ENCODE measurements around the gene CTNNBL1.
"Not testable (repeated sequence)": the region's sequence is repeated elsewhere in the genome, so short reads cannot be mapped to it uniquely, and the experiment has no call there.

CTNNBL1 gene

GRCh38 chr20:37829128-37829527 is 135.3 kb downstream of the CTNNBL1 start:
- DNase-seq: no peak

DNA sequence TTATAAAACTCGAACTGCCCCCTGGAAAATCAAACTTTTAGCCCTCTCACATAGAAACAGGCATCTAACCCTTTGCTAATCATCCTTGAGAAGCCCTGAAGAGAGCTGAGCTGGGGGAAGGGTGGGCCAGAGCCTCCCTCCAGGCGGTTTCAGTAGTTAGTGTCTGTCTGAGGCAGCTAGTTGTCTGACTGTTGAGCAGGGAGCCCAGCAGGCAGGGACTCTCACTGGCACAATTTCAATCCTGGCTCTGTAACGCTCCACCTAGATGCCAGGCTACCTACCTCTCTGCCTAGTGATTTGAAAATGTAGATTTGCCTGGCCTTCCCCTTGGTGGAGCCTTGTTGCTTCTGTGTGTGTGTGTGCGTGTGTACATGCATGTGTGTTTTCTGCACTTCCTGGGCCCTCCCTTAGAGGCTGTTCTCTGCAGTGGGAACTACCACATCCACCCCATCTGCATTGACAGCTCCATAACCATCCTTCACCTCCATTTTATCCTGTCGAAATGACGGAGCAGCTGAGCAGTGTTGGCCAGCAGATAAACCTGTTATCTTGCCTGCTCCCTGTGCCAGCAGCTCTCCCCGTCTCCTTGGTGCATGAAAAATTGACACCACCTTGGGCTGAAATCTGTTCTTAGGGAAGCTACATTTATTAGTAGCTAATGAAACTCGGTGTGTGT is 139.5 kb downstream of the CTNNBL1 start:
- DNase-seq: no peak

GRCh38 chr20:37836926-37837325 is 143.1 kb downstream of the CTNNBL1 start:
- no peak for DNase-seq

GRCh38 chr20:37837924-37838323 is 144.1 kb downstream of the CTNNBL1 start:
- no peak for DNase-seq

DNA sequence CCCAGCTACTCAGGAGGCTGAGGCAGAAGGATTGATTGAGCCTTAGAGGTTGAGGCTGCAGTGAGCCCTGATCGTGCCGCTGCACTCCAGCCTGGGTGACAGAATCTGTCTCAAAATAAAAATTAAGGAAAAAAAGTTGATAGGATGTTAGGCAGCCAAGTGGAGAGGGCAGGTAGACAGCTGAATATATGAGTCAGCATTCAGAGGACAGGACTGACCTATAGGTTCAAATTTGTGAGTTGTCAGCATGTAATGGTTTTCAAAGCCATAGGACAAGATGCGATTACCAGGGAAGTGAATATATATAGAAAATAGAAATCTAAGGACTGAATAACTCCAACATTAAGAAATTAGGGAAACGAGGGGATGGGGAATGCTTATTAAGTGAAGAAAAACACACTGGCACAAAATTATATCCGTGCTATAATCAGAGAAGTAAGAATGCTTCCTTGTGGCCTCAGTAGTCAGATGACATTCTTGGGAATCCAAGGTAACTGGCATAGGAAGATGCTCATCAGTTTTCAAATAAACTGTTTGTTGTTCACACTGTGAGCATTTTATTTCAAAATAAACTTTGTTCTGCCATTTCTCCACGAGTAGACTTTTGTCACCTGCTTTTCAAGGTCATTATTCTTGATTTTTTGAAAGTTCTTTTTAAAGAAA is 145.1 kb downstream of the CTNNBL1 start:
- DNase-seq: no peak

GRCh38 chr20:37839432-37839827 is 145.6 kb downstream of the CTNNBL1 start:
- no peak for DNase-seq

- DNase-seq: no peak
Observed at GRCh38 chr20:37839955-37840354, 146.1 kb downstream of the CTNNBL1 start.

- DNase-seq: no peak
Observed at GRCh38 chr20:37841389-37841788, 147.6 kb downstream of the CTNNBL1 start.

DNA sequence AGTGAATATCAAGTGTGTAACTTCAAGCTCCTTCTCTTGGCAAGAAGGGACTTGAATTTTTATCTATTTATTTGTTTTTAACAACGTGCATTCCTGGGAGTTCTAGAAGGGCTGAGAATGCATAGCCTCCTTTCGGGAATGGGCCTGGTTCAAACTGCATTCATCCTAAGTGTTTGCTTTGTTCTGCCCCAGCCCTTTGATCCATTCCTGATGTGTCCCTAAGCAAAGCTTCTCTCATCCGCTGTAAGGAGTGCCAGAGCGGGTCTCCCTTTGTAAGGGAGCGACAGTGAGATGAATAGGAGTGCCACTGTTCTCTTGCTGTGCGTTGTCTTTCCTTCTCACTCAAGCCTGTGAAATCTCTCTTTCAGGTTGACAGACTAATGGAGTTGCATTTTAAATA is 148.1 kb downstream of the CTNNBL1 start:
- DNase-seq: no peak

GRCh38 chr20:37845241-37845681 is 151.4 kb downstream of the CTNNBL1 start:
- DNase-seq: no peak

- no peak for DNase-seq
Observed at GRCh38 chr20:37845878-37846277, 152.0 kb downstream of the CTNNBL1 start.

GRCh38 chr20:37846573-37846972 is 152.7 kb downstream of the CTNNBL1 start:
- DNase-seq: no peak

GRCh38 chr20:37848706-37849105 is 154.9 kb downstream of the CTNNBL1 start:
- no peak for DNase-seq

DNA sequence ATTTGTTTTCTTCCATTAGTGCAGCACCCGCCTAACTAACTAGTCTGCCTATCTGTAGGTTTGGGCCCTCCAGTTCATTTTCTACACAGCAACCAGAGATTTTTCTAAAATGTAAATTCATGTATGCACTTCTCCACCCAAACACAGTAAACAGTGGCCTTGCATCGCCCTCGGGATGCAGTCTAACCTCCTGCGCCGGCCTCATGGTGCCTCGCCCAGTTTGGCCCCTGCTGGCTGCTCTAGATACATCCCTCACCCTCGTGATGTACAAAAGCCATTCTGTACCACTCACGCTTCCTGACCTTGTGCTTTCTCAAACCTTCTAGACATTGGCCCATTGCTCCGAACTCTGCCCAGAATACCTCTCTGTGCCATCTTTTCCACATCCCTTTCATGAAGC is 155.3 kb downstream of the CTNNBL1 start:
- DNase-seq: no peak

DNA sequence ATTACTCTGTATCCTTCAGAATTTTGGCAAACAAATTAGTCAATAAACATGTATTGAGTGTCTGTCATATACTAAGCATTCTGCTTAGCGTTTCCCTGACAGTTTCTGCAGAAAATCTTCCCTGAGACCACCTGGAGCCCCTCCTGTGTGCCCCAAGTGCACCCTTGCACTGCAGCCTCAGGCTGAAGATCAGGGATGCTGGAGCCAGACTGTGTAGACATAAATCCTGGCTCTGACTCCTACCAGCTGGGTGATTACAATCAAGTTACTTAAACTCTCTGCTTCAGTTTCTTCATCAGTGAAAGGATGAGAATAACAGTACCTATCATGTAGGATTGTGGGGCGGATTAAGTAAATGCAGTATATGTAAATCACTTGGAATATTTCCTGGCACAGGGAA is 155.7 kb downstream of the CTNNBL1 start:
- no peak for DNase-seq

DNA sequence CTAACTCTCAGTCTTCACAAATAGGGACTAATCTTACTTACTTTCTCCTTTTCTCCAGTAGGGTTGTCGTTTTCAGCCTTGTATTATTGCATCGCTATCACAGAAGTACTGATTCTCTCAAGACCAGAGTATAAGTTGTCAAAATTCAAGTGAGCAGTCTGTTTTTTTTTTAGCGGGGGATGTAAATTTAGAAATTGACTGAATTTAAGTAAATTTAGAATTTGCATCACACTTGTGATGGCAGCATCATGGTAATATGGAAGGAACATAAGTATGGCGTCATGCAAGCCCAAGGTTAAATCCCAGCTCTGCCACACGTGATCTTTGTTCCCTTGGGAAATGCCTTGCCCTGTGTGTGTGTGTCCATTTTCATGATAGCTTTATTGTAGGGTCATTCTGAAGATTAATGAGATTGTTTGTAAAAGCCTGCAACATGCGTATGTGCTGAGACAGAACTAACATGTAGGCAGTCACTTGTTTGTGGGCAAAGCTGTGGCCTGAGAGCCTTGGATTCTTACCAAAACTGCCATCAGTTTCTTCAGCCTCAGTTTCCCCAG is 156.3 kb downstream of the CTNNBL1 start:
- DNase-seq: no peak

GRCh38 chr20:37850724-37851355 is 157.0 kb downstream of the CTNNBL1 start:
- DNase-seq: no peak

- no peak for DNase-seq
Observed at GRCh38 chr20:37852666-37853065, 158.8 kb downstream of the CTNNBL1 start.

DNA sequence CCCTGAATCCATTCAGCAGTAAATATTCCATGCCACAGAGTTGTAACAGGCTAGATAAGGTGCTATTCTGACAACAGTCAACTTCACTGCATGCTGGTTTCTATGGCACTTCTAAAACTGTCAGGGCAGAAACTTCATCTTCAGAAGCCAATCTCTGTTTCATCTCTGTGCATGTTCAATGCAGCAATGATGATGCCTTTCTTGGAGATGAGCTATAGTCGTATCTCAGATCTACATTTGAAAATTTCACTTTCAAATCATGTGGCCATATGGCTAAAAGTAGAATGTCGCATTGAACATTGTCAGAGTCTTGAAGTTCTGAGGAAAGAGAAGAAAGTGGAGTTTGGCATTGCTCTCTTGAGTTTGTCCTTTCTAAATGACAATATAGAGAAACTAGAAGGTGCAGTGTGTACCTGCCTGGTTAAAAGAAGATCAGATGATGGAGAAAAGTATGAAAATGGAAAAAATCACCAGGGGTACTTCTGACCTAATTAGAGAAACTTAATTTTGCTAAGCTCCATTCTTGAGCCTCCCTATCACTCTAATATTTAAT is 160.1 kb downstream of the CTNNBL1 start:
- DNase-seq: no peak

GRCh38 chr20:37856034-37856433 is 162.2 kb downstream of the CTNNBL1 start:
- DNase-seq: not testable (repeated sequence)

DNA sequence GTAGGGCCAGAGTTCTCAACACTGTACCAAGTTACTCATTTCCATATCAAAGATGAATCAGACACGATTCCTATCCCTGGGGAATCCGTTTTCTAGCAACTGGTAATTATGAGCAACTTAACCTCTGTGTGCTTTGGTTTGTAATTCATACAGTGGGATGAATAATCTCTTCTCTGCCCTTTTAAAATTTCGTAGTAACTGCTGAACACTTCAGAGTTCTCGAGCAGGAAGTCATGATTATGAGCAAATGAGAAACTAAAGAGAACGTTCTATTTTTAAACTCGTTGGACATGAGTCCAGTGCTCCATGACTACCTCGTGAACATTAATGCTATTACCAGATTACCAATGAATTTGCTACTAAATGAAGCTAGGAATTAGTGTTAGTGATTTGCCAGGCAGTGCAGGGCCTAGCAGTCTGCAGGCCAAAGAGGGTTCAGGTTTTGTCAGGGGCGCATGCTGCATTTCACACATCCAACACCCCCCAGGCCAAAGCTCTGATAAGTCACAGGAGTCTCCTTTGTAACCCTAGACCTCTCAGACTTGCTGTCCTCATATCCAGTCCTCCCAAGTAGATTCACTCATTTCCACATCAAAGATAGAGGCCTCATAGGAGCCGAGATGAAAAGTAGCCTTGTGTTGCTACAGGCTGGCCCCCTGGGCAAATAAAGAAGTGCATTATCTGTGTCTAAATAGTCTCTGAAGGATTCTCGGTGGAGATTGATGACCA is 163.3 kb downstream of the CTNNBL1 start:
- DNase-seq: no peak

DNA sequence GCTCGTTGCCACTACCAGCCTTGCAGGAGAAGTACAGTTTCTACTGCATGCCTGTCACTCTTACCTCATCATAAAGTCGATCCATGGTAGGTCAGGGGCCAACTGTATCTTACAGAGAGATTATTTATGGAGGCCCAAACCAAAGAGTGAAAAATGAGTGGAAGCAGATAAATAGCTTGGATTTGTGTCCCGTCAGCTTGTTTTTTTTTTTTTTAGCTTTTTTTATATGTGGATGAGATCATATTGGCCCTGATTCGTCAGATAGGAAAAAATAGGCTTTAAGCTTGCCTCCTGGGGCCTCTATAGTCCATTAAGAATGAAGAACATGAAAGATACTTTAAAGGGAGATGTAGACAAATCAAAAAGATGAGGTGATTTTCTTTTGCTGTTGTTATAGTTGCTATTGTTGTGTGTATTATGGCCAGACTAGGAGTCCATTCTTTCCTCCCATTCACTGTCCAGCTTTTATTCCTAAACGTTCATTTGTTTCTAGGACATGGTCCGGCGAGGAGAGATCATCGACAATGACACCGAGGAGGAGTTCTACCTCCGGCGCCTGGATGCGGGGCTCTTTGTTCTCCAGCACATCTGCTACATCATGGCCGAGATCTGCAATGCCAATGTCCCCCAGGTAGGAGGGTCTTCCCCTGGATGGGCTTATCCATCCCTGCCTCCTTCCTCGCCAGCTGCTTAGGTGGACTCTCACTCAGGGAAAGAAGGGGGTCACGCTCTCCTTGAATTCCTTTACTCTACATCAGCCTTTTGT is 165.8 kb downstream of the CTNNBL1 start:
- no peak for DNase-seq

Data from stimulated activated CD4-positive, alpha-beta T cell treated with anti-CD3 and anti-CD28 coated beads, Interleukin-4, amount 100 ng/mL, for 24 hours (primary cell).